Activated CD8-positive, alpha-beta memory T cell treated with anti-CD3 and anti-CD28 coated beads for 36 hours (primary cell): ENCODE data around the gene DDX54. TPM values are rescaled to one million over a fixed set of nuclear protein-coding genes. Genes with fewer than 3 reads are reported as not detected.
"Not testable (repeated sequence)": the region's sequence is repeated elsewhere in the genome, so short reads cannot be mapped to it uniquely, and the experiment has no call there.

Experiments
- CTCF ChIA-PET: fragments of 350-600 bp; sonication (Branson Sonifier 250); formaldehyde crosslinking; loops from one replicate; lab custom pipeline; 2021; ENCODE audit warnings: antibody characterized with exemption; lab: Charles Lee
- POLR2A ChIA-PET: fragments of 350-600 bp; sonication (Branson Sonifier 250); formaldehyde crosslinking; loops from one replicate; lab custom pipeline; 2021; ENCODE audit warnings: antibody characterized with exemption; lab: Charles Lee
- total RNA-seq, 2 experiments: library from RNA; stranded (reverse); gene quantifications; one replicate each; pipeline ENCODE4 v1.2.3, GENCODE V29; 2021

DDX54 gene
- total RNA-seq, 2 experiments from 2014 or later = 120 to 128 TPM

- CTCF ChIA-PET = interaction anchor here (0.7 kb wide), 1 partner anchor 8 kb away, joined by 3 read pairs; no protein-coding TSS in a partner anchor
- POLR2A ChIA-PET = not testable (repeated sequence)
Observed at GRCh38 chr12:113141716-113142115, 43.6 kb downstream of the DDX54 start.

- CTCF ChIA-PET = no interaction called here
- POLR2A ChIA-PET = no interaction called here
Observed at GRCh38 chr12:113140706-113141105, 44.6 kb downstream of the DDX54 start.

- CTCF ChIA-PET = interaction anchor here (3.8 kb wide), 1 partner anchor 14 kb away, joined by 10 read pairs; no protein-coding TSS in a partner anchor
- POLR2A ChIA-PET = no interaction called here
Observed at GRCh38 chr12:113138826-113139225, 46.5 kb downstream of the DDX54 start.

- ChIA-PET POLR2A (interaction anchor here (0.6 kb wide), 1 partner anchor 36 kb away, joined by 3 read pairs; no protein-coding TSS in a partner anchor), CTCF (interaction anchor here (3.8 kb wide), 1 partner anchor 15 kb away, joined by 10 read pairs; no protein-coding TSS in a partner anchor)
Observed at GRCh38 chr12:113137861-113138783, 47.2 kb downstream of the DDX54 start.

GRCh38 chr12:113136990-113137511 is 48.2 kb downstream of the DDX54 start:
- ChIA-PET POLR2A (interaction anchor here (0.6 kb wide), 1 partner anchor 35 kb away, joined by 3 read pairs; no protein-coding TSS in a partner anchor), CTCF (interaction anchor here (3.8 kb wide), 1 partner anchor 16 kb away, joined by 10 read pairs; no protein-coding TSS in a partner anchor)

DNA sequence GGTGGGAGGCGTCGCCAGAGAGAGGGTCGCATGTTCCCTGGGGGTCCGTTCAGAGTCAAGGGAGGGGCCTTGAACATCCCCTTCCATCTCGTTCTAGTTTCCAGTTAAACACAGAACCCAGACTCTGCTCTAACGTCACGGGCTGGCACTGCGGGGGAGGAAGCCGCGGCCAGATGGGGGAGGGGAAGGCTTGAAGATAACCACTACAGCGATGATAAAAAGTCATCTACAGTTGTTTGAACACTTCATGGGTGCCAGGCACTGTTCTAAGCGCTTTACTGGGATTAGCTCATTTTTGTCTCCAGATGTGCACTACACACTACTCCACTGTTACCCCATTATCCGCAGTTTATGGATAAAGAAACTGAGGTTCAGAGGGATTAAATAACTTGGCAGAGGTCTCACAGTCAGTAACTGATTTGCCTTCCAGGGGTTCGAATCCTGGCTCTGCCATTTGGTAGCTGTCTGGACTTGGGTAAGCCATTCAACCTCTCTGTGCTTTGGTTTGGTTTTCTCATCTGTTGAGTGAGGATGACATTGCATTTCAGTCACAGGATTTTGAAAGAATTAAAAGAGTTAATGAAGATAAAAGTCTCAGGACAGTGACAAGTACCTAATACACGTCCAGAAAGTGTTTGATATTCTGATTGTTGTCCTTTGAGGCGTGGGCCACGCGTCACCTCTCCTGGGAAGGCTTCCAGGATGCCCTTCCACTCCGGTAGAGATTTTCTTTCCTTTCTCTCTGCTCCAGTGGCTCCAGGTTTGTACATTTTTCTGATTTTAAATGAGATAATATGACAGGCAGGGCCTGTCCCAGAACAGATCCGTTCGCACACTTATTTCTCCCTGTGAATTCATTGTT is 48.9 kb downstream of the DDX54 start:
- ChIA-PET POLR2A (no interaction called here), CTCF (interaction anchor here (1.2 to 3.8 kb wide), 3 partner anchors 13 to 88 kb away, joined by 3 to 10 read pairs (median 5); no protein-coding TSS in a partner anchor)

GRCh38 chr12:113135178-113136127 is 49.8 kb downstream of the DDX54 start, which contains the start of gene RASAL1:
Gene RASAL1 (minus strand): TSS chr12:113135761. CDS start chr12:113135462, 299 bp downstream.
- CTCF ChIA-PET = interaction anchor here (0.6 to 3.8 kb wide), 6 partner anchors 12 to 137 kb away, joined by 3 to 10 read pairs (median 4); no protein-coding TSS in a partner anchor
- POLR2A ChIA-PET = interaction anchor here (1.0 kb wide), 1 partner anchor 17 kb away, joined by 10 read pairs; no protein-coding TSS in a partner anchor

DNA sequence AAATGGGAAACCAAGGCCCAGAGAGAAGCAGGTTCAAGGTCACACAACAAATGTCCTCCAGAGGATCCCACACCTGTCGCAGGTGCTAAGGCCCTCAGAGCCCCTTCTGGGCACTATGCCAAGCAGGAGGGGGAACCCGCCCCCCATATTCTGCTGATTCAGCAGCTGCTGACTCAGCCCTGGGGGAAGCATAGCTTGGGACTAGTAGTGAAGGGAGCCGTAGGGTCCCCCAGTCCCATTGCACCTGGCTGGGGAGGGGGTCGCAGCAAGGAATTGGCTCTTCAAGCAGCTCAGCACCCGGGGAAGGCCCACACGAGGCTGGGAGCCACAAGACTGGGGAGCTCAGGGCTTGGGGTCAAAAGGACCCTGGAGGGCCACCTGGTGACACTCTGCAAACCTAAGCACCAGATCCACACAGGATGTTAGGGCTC is 50.7 kb downstream of the DDX54 start:
- CTCF ChIA-PET = interaction anchor here (0.6 to 1.7 kb wide), 5 partner anchors 7 to 136 kb away, joined by 3 to 5 read pairs (median 3); no protein-coding TSS in a partner anchor
- POLR2A ChIA-PET = no interaction called here

- ChIA-PET CTCF (interaction anchor here (0.9 to 1.2 kb wide), 3 partner anchors 8 to 136 kb away, joined by 3 read pairs; no protein-coding TSS in a partner anchor), POLR2A (no interaction called here)
Observed at GRCh38 chr12:113134071-113134470, 51.2 kb downstream of the DDX54 start.

GRCh38 chr12:113133666-113134065 is 51.6 kb downstream of the DDX54 start:
- ChIA-PET POLR2A (no interaction called here), CTCF (interaction anchor here (0.9 to 1.2 kb wide), 3 partner anchors 8 to 136 kb away, joined by 3 read pairs; no protein-coding TSS in a partner anchor)

GRCh38 chr12:113133036-113133435 is 52.2 kb downstream of the DDX54 start:
- POLR2A ChIA-PET = no interaction called here

DNA sequence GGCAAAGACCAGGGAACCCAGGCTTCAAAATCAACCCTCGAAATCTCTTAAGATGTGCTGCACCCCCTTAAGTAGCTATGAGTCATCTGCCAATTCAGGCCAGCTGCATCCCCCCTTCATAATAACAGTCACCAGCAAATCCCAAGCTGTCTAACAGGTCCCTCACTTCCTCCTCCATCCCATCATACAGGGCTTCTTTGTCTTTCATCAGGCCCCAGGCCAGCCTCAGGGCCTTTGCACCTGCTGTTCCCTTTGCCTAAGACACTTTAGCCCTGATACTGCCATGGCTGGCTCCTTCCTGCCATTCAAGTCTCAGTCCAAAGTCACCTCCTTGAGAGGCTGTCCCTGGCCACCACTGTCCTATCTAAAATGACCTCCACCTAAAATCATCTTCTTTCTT is 53.7 kb downstream of the DDX54 start:
- POLR2A ChIA-PET = no interaction called here
- CTCF ChIA-PET = interaction anchor here (1.5 kb wide), 1 partner anchor 139 kb away, joined by 4 read pairs; no protein-coding TSS in a partner anchor

More at GRCh38 chr12:113133036-113133435, 52.2 kb downstream of the DDX54 start:
- CTCF ChIA-PET = no interaction called here

DNA sequence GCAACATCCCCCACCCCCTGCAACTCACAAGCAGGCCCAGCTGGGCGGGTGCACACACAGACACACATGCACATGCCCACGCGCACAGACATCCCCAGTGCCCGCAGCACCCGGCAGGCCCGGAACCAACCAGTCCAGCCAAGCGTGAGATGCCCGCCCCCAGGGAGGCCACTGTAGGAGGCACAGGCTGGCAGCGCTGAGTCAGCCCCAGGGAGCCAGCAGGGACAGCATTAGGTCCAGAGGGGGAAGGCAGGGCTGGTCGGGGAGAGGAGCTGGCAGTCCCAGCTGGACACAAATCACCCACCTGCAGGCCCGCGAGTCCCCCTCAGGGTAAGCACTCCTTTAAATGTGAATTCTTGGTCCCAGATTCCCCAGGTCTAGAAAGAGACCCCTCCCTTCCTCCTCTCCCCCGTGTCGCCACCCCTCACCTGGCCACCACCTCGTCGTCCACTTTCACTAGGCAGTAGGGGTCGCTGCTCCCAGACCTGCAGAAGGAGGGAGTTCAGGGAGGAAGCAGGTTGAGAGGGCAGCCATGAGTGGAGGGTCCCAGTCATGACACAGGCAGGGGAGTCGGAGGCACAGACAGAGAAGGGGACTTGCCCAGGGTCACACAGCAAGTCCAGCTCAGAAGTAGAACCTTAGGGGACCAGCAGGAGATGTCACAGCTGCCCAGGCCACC is 54.7 kb downstream of the DDX54 start:
- CTCF ChIA-PET = interaction anchor here (1.5 kb wide), 1 partner anchor 138 kb away, joined by 4 read pairs; no protein-coding TSS in a partner anchor
- POLR2A ChIA-PET = interaction anchor here (0.6 kb wide), 1 partner anchor 74 kb away, joined by 5 read pairs; the partner anchor contains the start of gene DTX1

- ChIA-PET POLR2A (interaction anchor here (0.6 kb wide), 1 partner anchor 73 kb away, joined by 5 read pairs; the partner anchor contains the start of gene DTX1), CTCF (interaction anchor here (1.1 kb wide), 1 partner anchor 81 kb away, joined by 3 read pairs; no protein-coding TSS in a partner anchor)
Observed at GRCh38 chr12:113129664-113130456, 55.4 kb downstream of the DDX54 start.

DNA sequence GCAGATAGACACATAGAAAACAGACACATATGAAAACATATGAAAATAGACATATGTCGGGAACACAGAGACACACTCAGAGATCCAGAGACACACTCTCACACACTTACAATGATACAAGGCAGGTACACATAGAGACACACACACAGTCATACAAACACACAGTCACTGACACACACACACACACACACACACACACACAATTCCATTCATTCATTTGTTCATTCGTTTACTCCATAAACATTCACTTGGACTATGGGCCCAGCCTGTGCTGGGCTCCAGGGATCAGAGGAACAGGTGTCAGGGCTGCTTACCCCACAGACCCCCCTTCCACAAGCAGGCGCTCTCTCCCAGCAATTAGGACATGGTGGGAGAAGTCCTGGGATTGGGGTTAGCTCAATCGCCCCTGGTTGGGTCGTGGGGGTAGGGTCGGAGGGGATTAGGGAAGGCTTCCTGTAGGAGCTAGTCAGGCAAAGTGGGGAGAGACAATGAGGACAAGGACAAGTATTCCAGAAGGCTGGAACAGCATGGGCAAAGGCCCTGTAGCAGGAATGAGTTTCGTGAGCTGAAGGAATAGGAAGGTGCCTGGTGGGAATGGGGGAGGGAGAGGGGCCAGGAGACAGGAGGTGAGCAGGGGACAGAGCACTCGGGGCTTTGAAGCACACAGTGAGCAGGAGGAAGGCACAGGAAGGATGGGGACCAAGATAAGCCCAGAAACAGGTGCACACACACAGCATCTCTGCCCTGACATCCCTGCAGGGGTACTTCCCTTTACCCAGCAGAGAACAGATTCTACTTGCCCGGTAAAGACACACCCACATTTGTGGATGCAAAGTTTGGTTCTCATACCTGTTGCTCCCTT is 56.2 kb downstream of the DDX54 start:
- CTCF ChIA-PET = interaction anchor here (1.1 kb wide), 1 partner anchor 80 kb away, joined by 3 read pairs; no protein-coding TSS in a partner anchor
- POLR2A ChIA-PET = no interaction called here
